Lung (tissue), 16 donors: ENCODE measurements around the gene GRK3. TPM values are rescaled to one million over a fixed set of nuclear protein-coding genes. Genes with fewer than 3 reads are reported as not detected.
"Not testable (repeated sequence)": the region's sequence is repeated elsewhere in the genome, so short reads cannot be mapped to it uniquely, and the experiment has no call there.

Experiments
- ATAC-seq: fragments of 200-7000 bp; cut with Tn5 transposase; one replicate; pipeline ENCODE4 v1.9.1; 2020; ENCODE audit warnings: moderate number of reproducible peaks; ENCODE audit not compliant: insufficient read depth, low FRiP score
- DNase-seq, 3 donors: peaks; one replicate each; pipeline ENCODE4 v3.0.0-alpha.2; 2013 to 2017
- H3K27ac ChIP-seq, 2 donors: one replicate each; pipeline ENCODE4 v1.5.1; 2013; ENCODE audit warnings: mild to moderate bottlenecking in 2 of 2, moderate library complexity in 2 of 2, control low read depth in 1 of 2, inconsistent platforms in 1 of 2, low read depth in 1 of 2, low read length in 1 of 2
- H3K27me3 ChIP-seq, 3 donors: one replicate each; pipeline ENCODE4 v1.5.1; 2013; ENCODE audit warnings: low read length in 2 of 3; ENCODE audit not compliant: control insufficient read depth in 3 of 3, insufficient read depth in 3 of 3
- H3K36me3 ChIP-seq, 4 donors: one replicate each; pipeline ENCODE4 v1.5.1; 2013; ENCODE audit warnings: low read length in 4 of 4, mild to moderate bottlenecking in 1 of 4, moderate library complexity in 1 of 4; ENCODE audit not compliant: control insufficient read depth in 4 of 4, insufficient read depth in 4 of 4
- H3K4me1 ChIP-seq, 5 donors: one replicate each; pipeline ENCODE4 v1.5.1; 2013; ENCODE audit warnings: low read length in 5 of 5, mild to moderate bottlenecking in 2 of 5, moderate library complexity in 1 of 5; ENCODE audit not compliant: control insufficient read depth in 5 of 5, insufficient read depth in 5 of 5
- H3K4me3 ChIP-seq: one replicate; pipeline ENCODE4 v1.5.1; 2013; ENCODE audit warnings: mild to moderate bottlenecking, control low read depth, moderate library complexity
- H3K9ac ChIP-seq, 2 donors: one replicate each; pipeline ENCODE4 v1.5.1; 2013; ENCODE audit warnings: low read length in 2 of 2, control low read depth in 1 of 2; ENCODE audit not compliant: insufficient read depth in 1 of 2
- H3K9me3 ChIP-seq, 4 donors: one replicate each; pipeline ENCODE4 v1.5.1; 2013; ENCODE audit warnings: low read length in 3 of 4, mild to moderate bottlenecking in 1 of 4, moderate library complexity in 1 of 4; ENCODE audit not compliant: control insufficient read depth in 4 of 4, insufficient read depth in 3 of 4
- CTCF ChIP-seq: IDR thresholded peaks from 2 replicates; pipeline ENCODE4 v1.5.1; 2012; ENCODE audit warnings: mild to moderate bottlenecking; ENCODE audit errors: control extremely low read depth, extremely low read depth
- WGBS, 2 donors: extraction: QIAGEN DNeasy Blood & Tissue Kit; methylation state at CpG; one replicate each; pipeline ENCODE4 v1.1.7; 2013; 5-methylcytosine and 5-hydroxymethylcytosine counted together
- long read RNA-seq, 5 donors: transcript quantifications; one replicate each; lab custom pipeline, GENCODE V29; 2026
- polyA plus RNA-seq, 2 donors: library from polyadenylated mRNA; stranded (reverse); fragments of 200-250 nt; gene quantifications; one replicate each; pipeline ENCODE4 v1.2.1, GENCODE V29; 2013
- total RNA-seq, 2 donors: library from RNA; depleted of rRNA in 1 of 2; stranded (reverse); fragments of >200 nt in 1 of 2; gene quantifications; one replicate each; pipeline ENCODE4 v1.2.1, GENCODE V29; 2014 to 2021
- donor health status: control.
- donor health status: control.
- donor health status: Bipolar disorder and iron deficiency.
- donor health status: healthy.
- donor health status: DM: yes; HTN: yes; CAD: no.

Gene GRK3
- total RNA-seq, result 10 to 100 TPM; 27.0 to 27.3 TPM
- 1 to 10 TPM; 5.0 to 9.0 TPM for polyA plus RNA-seq
- long read RNA-seq, donor 1, partial matches to known transcripts, result 15 of 15 reads
- long read RNA-seq, donor 1, other reads (novel, unspliced or antisense), result 0 of 15 reads
- long read RNA-seq, donor 2, full-length matches to known transcripts, result 1 of 1 reads
- long read RNA-seq, donor 2, partial matches to known transcripts, result 0 of 1 reads
- long read RNA-seq, donor 2, other reads (novel, unspliced or antisense), result 0 of 1 reads
- long read RNA-seq, donor 3, result 0 reads
- long read RNA-seq, donor 4, result 0 reads
- long read RNA-seq, donor 5, full-length matches to known transcripts, result 1 of 1 reads
- long read RNA-seq, donor 5, partial matches to known transcripts, result 0 of 1 reads
- long read RNA-seq, donor 5, other reads (novel, unspliced or antisense), result 0 of 1 reads

GRCh38 chr22:25564320-25564978, at the start of gene GRK3:
TSS of gene GRK3 (plus strand) at chr22:25564675. CDS start at chr22:25565041, 366 bp downstream.
- H3K4me3 ChIP-seq, result peak within 1 kb of the TSS; percentile 64
- H3K27me3 ChIP-seq, result no peaks in the 10 kb centered on the region
- ATAC-seq (peak; percentile 74), DNase-seq (peak; percentile 85 to 91 (median 86))
- H3K9me3 ChIP-seq, result no peaks in the 10 kb centered on the region
- H3K27ac ChIP-seq, result peak within 1 kb of the TSS in 1 of 2 donors; percentile 76
- H3K4me1 ChIP-seq, result peaks cover 2 to 42% (median 6%) of the 10 kb centered on the region in 5 donors
- H3K9ac ChIP-seq, result peak within 1 kb of the TSS in 1 of 2 donors; percentile 84
- WGBS, 2 donors, result 0 to 1% methylated on average over 34 to 73 of the region's 73 CpGs
- TF ChIP-seq CTCF, result no peak
- no peaks in the 10 kb centered on the region for H3K36me3 ChIP-seq

- Histone ChIP-seq H3K27ac (no peak overlapping the region), H3K36me3 (no peaks in the 10 kb centered on the region), H3K4me1 (no peaks in the 10 kb centered on the region), H3K9ac (no peak overlapping the region), H3K4me3 (no peak overlapping the region), H3K27me3 (no peaks in the 10 kb centered on the region), H3K9me3 (peaks cover 0 to 4% (median 2%) of the 10 kb centered on the region in 4 donors)
- no peak for ATAC-seq
- no peak for DNase-seq
- TF ChIP-seq CTCF, result no peak
- 90 to 96% methylated on average over 12 of the region's 12 CpGs for WGBS, 2 donors
Measured at GRCh38 chr22:25518000-25518663, 46.3 kb upstream of the GRK3 start.

- no peak for ATAC-seq
Measured at GRCh38 chr22:25525376-25525775, 39.1 kb upstream of the GRK3 start.

GRCh38 chr22:25525804-25526584, 38.5 kb upstream of the GRK3 start:
- DNase-seq, result not testable (repeated sequence)

More at GRCh38 chr22:25525376-25525775, 39.1 kb upstream of the GRK3 start:
- Histone ChIP-seq H3K9ac (no peak overlapping the region), H3K36me3 (peaks cover 0 to 5% (median 0%) of the 10 kb centered on the region in 4 donors), H3K4me3 (no peak overlapping the region), H3K4me1 (no peaks in the 10 kb centered on the region), H3K27me3 (no peaks in the 10 kb centered on the region), H3K27ac (no peak overlapping the region), H3K9me3 (peaks cover 0 to 4% (median 2%) of the 10 kb centered on the region in 4 donors)
- DNase-seq, result no peak
- WGBS, 2 donors, result 55 to 92% methylated on average over 1 of the region's 1 CpG
- no peak for TF ChIP-seq CTCF

GRCh38 chr22:25527016-25527415, 37.5 kb upstream of the GRK3 start:
- H3K9me3 ChIP-seq, H3K9ac ChIP-seq, DNase-seq, H3K27ac ChIP-seq, H3K4me3 ChIP-seq, H3K4me1 ChIP-seq, ATAC-seq, H3K27me3 ChIP-seq, H3K36me3 ChIP-seq: not testable (repeated sequence)
- WGBS, 2 donors, result 31 to 56% methylated on average over 1 of the region's 1 CpG

More at GRCh38 chr22:25525804-25526584, 38.5 kb upstream of the GRK3 start:
- not testable (repeated sequence) for H3K27me3 ChIP-seq, H3K36me3 ChIP-seq, ATAC-seq, H3K9me3 ChIP-seq, H3K4me3 ChIP-seq, H3K4me1 ChIP-seq, H3K27ac ChIP-seq, H3K9ac ChIP-seq
- WGBS, 2 donors, result 59 to 77% methylated on average over 3 of the region's 3 CpGs
